Effector CD8-positive, alpha-beta T cell (primary cell): Measurements from ENCODE around the gene RAB18.
"Not testable (repeated sequence)": the region's sequence is repeated elsewhere in the genome, so short reads cannot be mapped to it uniquely, and the experiment has no call there.

ENCODE experiments used
- DNase-seq: peaks from one replicate; lab custom pipeline; 2025; lab: John Stamatoyannopoulos, UW

Gene RAB18

DNA sequence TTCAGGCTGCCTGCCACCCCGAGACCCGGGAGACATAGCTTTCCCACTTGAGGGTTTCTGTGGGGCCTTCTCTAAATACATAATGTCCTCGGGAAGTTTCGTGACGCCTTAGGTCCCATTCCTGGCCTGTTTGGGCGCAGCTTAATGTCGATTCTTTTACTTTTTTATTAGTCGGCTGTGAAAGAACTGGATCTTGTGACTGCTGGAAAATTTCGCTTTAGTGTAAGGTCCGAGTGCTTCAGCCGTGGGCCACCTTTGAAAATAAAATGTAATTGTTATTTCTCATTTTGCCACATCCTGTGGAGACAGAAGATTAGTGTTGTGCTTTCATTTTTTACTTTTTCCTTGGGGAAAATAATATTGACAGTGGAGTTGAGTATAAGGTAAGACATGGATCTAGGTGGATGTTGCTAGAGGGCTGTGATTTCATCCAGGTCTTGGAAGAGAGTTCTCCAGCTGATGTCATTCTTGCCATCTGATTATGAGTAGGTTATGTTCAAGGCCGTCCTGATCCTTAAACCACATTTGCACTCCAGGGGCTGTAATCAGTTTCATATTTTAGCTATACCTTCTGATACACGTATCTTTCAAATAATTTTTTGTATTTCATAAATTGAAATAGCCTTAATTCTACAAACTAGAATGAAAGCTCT, 830 bp downstream of the RAB18 start:
- no peak for DNase-seq

DNA sequence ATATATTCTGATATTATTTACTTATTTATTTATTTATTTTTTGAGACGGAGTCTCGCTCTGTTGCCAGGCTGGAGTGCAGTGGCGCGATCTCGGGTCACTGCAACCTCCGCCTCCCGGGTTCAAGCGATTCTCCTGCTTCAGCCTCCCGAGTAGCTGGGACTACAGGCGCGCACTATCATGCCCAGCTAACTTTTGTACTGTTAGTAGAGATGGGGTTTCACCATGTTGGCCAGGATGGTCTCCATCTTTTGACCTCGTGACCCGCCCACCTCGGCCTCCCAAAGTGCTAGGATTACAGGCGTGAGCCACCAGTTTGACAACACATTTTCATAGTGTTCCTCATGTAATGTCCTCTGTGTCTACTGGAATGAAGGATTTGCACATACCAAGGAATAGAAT, 1.4 kb downstream of the RAB18 start:
- DNase-seq = not testable (repeated sequence)

DNA sequence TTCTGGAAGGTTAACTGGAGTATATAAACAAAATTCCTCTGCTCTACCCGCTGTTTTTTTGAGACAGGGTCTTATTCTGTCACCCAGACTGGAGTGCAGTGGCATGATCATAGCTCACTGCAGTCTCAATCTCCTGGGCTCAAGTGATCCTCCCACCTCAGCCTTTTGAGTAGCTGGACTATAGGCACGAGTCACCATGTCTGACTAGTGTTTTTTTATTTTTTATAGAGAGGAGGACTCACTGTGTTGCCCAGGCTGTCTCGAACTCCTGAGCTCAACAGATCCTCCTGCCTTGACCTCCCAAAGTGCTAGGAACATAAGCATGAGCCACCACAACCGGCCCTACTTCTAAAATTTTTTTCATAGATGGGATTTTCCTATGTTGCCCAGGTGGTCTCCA, 2.2 kb downstream of the RAB18 start:
- DNase-seq = no peak

DNA sequence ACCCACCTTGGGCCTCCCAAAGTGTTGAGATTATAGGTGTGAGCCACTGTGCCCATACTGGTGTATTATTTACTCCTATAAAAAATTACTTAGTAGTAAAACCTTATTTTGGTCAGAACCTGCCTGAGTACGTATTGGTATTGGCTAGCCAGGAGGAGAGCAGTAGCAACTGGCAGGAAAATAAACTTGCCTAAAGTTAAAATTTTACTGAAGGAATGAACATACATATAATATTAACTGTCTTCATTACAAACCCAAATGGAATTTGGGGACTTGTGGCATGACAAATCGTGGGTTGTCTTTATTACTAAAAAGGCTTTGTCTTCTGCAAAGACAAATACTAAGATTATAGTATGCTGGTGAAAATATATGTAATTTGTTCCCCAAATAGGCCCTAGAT, 8.4 kb downstream of the RAB18 start:
- DNase-seq = no peak

DNA sequence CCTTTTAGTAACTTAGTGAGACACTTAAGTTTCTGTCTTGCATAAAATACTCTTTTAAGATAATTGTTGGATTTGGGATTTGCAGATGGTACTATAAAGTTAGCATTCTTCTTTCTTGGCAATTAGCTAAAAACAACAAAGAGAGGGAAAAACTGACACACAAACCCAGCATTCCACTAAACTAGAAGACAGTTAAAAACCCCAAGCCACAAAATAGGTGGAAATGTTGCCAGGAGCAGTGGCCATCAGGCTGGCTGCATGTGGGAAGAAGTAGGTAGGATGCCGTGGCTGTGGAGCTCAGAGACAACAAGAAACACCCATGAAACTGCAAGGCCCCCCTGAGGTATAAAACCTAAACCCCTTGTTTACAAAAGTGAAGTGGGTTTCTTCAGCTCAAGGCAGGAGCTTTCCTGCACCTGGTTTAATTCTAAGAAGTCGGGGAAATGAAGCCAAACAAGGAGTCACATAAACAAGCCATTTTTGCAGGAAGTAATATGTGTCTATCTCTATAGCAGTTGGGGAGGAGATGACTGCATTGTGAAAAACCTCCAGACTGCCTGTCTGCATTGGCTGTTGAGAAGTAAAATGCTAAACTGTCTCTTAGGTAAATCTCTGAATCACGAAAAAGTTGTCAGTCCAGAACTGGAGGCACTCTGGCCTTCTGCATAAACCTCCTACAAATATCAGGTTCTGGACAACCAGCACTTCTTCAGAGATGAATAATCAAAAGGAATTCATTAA, 9.5 kb downstream of the RAB18 start:
- DNase-seq = no peak

DNA sequence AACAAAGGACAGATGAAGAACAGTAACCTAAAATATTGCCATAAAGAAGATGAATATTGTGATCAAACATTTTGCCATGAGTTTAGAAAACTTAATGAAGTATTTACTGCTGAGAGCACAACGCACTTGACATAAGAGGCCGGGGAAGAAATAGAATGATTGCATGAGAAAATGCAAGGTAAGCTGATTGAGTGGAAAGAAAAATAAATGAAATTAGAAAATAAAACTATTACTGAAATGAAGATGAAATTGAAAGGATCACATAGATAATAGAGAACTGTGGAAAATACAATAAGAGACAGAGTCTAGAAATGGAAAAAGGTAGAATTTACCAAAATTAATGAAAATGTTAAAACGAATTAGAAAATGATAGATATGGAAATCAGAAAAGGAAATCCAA, 10.1 kb downstream of the RAB18 start:
- DNase-seq = no peak

DNA sequence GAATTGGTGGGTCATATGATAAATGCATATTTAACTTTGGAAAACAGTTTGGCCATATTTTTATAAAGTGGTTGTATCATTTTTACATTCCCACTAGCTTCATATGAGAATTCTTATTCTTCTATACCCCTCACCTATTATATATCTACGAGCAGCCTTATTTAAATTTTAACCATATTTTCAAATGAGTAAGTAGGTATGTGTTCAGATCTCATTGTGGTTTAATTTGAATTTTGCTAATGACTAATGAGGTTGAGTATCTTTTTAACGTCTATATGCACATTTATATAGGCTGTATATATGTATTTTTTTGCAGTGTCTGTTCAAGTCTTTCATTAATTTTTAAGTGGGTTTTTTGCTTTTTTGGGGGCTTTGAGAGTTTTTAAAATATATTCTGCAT, 14.2 kb downstream of the RAB18 start:
- DNase-seq = no peak

DNA sequence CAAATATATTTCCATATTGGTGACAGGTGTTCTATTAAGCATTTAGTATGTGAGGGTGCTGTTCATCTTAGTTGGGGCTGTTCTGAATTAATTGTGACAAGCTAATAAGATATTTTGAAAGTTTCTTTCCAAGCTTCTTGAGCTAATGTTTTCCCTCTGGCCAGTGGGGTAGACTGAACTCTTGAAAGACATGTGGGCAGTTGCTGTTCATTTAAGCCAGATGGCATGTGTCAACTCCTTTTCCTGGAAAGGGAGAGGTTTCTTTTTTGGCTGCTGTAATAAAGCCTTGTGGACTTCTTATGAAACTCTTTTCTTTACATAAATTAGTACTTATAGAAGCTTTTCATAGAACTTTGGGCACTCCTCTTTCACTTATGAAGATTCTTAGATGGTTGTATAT, 21.7 kb downstream of the RAB18 start:
- no peak for DNase-seq

DNA sequence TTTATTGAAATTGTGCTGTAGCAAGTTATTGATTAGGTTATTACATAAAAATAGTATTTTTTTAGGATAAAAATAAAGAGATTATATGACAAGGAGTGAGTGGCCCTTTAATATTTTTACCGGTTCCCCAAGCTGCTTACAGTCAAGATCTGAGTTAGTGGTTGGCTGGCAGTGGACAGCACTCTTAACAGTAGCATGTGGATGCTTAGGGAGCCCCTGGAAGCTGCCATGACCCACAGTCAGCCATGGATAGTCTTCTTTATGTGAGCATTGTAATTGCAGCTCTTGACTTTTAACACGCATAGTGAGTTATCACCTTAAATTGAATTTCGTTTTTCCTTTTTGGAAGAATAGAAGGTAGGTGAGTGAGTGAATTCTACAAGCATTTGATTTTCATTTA, 22.1 kb downstream of the RAB18 start:
- no peak for DNase-seq

DNA sequence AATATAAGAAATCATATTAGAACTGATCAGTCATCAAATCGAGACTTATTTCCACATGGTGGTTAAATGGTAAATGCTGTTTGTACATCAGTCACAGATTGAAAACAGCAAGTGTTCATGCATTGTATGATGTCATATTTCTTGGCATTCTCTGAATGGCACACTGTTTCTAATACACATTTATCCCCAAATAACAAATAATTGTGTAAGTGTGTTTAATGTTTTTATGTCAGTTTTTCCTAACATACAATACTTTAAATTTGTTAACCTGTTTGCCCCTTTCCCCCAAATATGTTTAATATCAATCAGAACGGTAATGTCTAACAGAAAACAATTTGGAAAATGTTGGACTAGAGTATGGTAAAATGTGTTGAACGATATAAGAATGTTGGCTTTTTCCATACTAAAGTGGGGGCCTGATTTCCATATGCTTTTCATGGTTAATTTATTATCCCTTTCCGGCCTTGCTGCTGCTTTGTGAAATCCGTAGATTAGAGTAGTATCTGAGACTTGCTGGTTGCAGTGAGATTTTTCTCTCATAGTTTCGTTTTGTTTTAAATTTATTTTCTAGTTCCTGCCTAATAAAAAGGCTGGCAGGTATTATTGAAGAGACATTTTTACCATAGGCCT, 23.7 kb downstream of the RAB18 start:
- DNase-seq = no peak

DNA sequence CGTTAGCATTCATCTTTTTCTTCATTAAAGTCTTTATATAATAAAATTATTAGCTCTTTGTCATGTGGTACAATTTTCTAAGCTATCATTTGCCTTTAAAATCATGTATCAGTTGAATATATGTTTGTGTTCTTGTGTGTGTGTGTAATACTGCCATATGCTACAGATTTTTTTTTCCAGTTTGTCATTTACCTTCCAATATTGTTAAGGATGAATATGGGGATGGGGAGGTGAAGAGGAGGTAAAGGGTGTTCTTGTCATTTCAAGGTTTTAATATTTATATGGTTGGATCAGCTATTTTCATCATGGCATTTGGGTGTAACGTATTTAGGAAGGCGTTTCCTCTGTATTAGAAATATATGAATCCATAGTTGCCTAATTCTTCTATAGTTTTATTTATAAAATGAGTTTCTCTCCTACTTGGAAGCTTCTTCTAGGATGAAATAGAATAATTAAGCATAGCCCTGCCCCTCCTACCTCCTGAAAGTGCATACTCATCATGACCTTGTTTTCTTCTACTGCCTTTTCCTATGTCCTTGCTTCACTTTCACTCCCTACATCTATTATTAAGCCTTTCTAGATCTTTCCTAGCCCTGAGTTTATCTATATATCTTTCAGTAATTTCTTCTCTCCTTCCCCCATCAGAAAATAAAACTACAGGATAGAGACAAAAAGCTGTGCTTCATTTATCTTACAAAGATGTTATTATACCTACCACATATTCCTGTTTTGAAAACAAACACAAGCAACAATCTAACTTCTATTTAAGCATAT, 25.1 kb downstream of the RAB18 start:
- DNase-seq = no peak

DNA sequence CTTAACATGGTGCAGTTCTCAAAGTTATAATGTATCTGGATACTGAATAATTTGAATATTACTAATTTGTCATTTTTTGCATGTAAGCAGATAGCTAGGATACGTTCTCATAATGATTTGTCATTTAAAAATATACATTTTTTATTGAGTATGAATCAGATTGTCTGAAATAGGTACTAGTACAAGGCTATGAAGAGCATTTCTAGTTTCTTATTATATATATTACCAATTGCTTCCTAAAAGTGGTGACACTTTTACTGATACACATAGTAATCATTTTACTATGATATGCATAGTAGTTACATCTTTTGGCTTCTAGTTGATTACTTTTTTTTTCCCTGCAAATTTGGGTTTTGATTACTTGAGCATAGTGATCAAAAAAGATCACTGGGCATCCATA, 26.4 kb downstream of the RAB18 start:
- no peak for DNase-seq

DNA sequence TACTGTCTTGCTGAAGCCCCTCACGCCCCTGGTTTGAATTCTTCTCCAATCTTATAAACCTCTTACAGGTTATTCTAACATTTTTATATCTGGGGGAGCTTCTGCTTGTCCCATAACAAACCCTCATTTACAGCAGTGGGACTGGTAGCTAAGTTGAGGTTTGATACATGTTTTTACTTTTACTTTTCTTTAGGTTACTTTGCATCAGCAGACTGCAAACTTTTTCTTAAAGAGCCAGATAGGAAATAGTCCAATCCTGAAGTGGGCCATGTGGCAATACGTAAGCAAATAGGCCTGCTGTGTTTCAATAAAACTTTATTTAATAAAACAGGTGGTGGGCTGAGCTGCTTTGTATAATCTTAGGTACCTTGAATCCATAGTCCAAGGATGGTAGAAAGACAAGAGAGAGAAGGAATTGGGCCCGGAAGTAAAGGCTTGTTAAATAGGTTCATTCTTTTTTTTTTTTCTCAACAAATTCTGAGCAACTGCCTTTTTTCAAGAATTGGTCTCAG, 27.3 kb downstream of the RAB18 start:
- no peak for DNase-seq

DNA sequence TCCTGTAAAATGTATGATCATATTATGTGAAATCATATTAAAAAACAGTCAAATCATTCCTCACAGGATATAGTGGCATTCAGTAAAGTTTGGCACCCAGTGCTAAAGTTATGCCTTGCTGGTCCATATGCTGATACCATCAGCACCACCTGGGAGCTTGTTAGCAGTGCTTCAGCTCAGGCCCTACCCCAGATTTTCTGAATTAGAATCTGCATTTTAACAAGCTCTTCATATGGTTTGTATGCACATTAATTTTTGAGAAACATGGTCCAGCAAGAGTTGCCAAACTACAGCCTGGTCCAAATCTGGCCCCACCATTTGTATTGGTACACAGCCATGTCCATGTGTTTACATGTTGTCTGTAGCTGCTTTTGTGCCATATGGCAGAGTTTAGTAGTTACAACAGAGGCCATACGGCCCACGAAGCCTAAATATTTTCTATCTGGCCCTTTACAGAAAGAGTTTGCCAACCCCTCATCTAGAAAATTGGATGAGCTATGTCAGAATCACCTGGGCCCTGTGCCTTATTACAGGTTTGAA, 30.1 kb downstream of the RAB18 start:
- no peak for DNase-seq

DNA sequence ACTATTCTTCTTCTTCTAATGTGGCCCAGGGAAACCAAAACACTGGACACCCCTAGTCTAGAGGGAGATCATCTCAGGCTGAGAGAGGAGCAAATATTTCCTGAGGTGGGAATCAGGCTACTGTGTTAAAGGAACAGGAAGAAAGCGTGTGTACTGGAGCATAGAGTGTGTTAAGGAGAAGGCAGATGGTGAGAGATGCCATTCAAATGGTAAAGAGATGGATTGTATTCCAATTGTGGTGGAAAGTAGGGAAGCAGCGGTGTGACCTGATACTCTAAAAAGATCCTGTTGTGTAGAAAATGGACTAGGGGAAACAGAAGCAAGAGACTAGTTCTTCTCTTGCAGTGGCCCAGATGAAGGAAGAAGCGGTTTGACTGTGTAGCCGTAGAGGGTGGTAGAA, 31.2 kb downstream of the RAB18 start:
- DNase-seq = no peak

DNA sequence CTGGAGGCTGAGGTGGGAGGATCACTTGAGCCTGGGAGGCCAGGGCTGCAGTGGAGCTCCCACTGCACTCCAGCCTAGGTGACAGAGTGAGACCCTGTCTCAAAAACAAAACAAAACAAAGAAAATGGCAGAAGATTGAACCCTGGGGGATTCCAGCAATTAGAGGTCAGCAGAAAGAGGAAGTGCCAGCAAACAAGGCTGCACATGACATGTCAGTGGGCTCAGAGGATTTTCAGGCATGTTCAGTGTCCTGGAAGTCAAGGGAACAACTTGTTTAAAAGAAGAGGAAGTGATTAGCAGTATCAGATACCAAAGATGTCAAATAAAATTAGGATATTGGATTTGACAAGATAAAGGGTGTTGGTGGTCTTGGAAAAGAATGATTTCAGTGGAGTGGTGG, 32.3 kb downstream of the RAB18 start:
- DNase-seq = no peak

DNA sequence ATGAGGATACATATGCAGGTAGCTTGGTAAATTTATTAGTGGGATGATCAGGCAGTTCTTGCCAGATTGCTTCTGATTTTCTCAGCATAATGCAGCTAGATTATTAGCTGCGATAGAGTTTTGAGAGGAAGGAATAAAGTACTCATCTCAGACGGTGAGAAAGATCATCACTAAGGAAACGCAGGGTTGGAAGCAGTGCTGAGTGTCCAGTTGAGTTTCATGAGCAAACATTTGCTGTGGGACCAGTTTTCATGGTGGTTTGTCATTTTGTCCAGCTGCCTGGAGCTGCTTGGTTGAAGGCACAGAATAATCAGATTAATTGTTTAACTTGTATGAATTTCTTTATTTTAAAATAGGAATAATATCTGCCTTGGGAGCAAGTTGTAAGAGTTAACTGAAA, 33.1 kb downstream of the RAB18 start:
- DNase-seq = no peak

DNA sequence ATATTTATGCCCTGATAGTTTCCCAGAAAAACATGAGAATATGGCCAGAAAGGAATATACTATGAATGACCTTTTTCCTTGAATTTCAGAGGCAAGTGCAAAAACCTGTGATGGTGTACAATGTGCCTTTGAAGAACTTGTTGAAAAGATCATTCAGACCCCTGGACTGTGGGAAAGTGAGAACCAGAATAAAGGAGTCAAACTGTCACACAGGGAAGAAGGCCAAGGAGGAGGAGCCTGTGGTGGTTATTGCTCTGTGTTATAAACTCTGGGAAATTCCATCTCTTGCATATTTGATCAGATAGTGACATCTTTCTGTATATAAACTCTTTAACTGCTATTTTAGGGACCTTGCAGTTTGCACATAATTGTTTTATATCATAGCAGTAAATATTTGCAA, 33.7 kb downstream of the RAB18 start:
- DNase-seq = no peak

DNA sequence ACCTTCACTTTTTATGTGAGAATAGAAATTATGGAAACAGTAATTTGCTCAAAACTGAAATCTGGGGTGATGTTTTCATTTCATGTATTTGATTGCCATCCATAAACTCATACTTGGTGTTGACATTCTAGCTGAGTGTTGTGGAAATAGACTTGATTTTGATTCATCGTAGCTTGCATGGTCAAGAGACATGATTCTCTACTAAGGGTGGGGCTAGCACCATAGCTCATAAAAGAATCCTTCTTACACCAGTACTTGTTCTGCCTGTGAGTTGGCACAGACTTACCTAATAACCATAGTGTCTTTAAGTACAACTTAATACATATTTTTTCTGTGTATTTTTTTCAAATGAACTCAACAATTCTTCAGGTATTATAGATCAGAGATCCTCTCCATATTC, 36.6 kb downstream of the RAB18 start:
- no peak for DNase-seq

DNA sequence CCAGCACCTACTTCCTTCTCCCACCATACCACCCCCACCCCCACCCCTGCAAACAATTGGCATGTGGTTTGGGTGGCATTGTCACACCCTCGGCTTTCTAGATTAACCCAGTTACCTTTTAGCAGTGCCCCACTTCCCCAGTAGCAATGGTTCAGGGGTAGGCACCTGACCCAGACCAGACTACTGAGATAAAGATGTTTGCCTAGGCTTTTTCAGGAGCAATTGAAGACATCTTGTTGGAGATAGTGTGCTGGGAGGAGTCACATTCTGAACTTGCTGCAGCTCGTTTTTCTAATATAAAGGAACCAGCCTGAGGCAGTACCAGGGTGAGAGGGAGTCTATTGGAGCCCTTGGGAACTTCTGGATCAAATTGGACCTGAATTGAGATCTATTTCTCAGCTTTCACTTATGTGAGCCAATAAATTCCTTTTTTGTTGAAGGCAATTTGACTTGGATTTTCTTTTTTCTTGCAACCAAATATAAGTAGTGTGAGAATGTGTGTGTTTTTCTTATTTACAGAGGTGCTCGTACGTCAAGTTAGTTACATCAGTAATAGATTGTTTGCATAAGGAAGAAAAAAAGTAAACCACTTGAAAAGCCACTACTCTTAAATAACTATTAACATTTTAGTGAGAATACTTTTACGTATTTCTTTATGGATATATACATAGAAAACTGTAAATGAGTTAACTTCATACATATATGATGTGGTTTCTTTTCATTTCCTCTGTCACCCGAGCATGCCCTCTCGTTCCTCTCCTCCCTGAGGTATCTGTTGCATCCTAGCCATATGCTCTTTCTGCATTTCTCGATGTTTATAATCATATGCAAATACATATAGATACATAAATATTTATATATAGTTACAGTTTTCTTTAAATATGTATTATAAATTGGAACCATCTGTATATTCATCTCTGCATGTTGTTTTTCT, 38.0 kb downstream of the RAB18 start:
- DNase-seq = no peak

DNA sequence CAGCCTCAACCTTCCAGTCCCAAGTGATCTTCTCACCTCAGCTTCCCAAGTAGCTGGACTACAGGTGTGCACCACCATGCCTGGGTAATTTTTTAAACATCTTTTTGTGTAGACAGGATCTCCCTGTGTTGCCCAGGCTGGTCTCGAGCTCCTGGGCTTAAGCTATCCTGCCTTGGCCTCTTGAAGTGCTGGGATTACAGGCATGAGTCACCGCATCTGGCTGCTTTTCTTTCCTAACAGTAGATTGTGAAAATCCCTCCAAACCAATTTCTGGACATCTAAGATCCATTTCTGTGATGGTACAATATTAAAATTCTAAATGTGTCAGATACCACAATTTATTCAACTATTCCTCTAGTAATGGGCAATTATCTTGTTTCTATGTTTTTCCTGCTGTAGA, 38.7 kb downstream of the RAB18 start:
- no peak for DNase-seq
